Measurements from ENCODE around the gene GPX1. TPM values are rescaled to one million over a fixed set of nuclear protein-coding genes. Genes with fewer than 3 reads are reported as not detected.
A peak's percentile ranks its signal among the peaks of the same experiment; 100 is the strongest.
"Not testable (repeated sequence)": the region's sequence is repeated elsewhere in the genome, so short reads cannot be mapped to it uniquely, and the experiment has no call there.

Gene GPX1
- total and polyA plus RNA-seq, 4 experiments from 2014 or later = 75.7 to 177 (median 101) TPM

DNA sequence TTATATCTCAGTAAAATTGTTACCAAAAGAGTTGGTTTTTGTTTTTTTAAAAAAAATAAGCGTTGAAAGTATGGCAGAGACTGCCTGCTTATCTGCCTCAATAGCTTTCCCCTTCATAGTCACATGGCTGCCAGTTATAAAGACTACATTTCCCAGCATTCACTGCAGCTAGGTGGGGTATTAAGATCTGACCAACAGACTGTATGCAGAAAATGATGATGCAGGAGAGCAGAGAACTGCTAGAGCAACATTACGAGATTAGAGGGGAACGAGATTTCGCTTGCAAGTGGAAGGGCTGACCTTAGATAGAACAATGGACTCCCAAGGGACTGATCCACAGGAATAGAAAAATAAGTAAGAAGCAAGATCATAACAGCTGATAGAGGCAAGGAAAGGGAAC is 39.3 kb upstream of the GPX1 start:
- POLR2A ChIA-PET (ENCODE audit: partially characterized antibody) = interaction anchor here (1.0 to 1.2 kb wide), 2 partner anchors 15 to 57 kb away, joined by 3 read pairs; partner anchors contain the start of genes TCTA and USP4
- peaks cover 77% of the 10 kb centered on the region for H3K4me1 ChIP-seq (ENCODE audit: insufficient read depth, low read length)
- CTCF ChIA-PET (ENCODE audit: partially characterized antibody) = no interaction called here

DNA sequence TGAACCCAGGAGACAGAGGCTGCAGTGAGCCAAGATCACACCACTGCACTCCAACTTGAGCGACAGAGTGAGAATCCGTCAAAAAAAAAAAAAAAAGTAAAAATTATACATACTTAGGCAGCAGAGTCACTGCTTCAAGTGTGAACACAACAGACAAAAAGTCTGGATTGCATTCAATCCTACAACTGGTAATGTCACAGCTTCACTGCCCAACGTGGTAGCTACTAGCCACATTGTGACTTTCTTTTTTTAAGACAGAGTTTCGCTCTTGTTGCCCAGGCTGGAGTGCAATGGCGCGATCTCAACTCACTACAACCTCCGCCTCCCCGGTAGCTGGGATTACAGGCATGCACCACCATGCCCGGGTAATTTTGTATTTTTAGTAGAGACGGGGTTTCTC is 33.2 kb upstream of the GPX1 start:
- H3K36me3 ChIP-seq (ENCODE audit: insufficient read depth, low read length); H3K27me3 Mint-ChIP-seq; H3K4me3 ChIP-seq (ENCODE audit: low read length in 2 of 2); H3K27me3 ChIP-seq (ENCODE audit: insufficient read depth, low read length); H3K4me3 Mint-ChIP-seq; H3K9me3 Mint-ChIP-seq; H3K27ac ChIP-seq (ENCODE audit: low read depth, low read length); H3K9me3 ChIP-seq (ENCODE audit: control insufficient read depth in 1 of 2, low read length in 2 of 2); DNase-seq; intact Hi-C loops (cut with micrococcal nuclease): not testable (repeated sequence)
- ChIA-PET POLR2A (ENCODE audit: partially characterized antibody) (interaction anchor here (1.0 kb wide), 1 partner anchor 25 kb away, joined by 3 read pairs; no protein-coding TSS in a partner anchor), CTCF (ENCODE audit: partially characterized antibody) (interaction anchor here (0.7 kb wide), 1 partner anchor 102 kb away, joined by 3 read pairs; no protein-coding TSS in a partner anchor)
- Mint-ChIP-seq H3K4me1 (peaks cover 34 to 79% (median 56%) of the 10 kb centered on the region in 4 donors), H3K27ac (peak overlapping the region in 2 of 7 donors; percentile 51 to 52), H3K36me3 (peaks cover 11 to 39% of the 10 kb centered on the region in 2 donors)
- H3K4me1 ChIP-seq (ENCODE audit: insufficient read depth, low read length) = peaks cover 70% of the 10 kb centered on the region

More for the DNA sequence above, 39.3 kb upstream of the GPX1 start:
- no peak overlapping the region for H3K27ac ChIP-seq (ENCODE audit: low read depth, low read length)
- intact Hi-C loops (cut with micrococcal nuclease) = no loop called here
- H3K9me3 ChIP-seq (ENCODE audit: control insufficient read depth in 1 of 2, low read length in 2 of 2) = no peaks in the 10 kb centered on the region
- no peak for DNase-seq
- H3K4me3 ChIP-seq (ENCODE audit: low read length in 2 of 2) = no peak overlapping the region
- no peaks in the 10 kb centered on the region for H3K9me3 Mint-ChIP-seq
- H3K4me3 Mint-ChIP-seq = peak overlapping the region in 5 of 8 donors; percentile 1 to 56 (median 16)
- peak overlapping the region in 4 of 7 donors; percentile 0 to 67 (median 46) for H3K27ac Mint-ChIP-seq
- no peaks in the 10 kb centered on the region for H3K27me3 Mint-ChIP-seq
- H3K36me3 ChIP-seq (ENCODE audit: insufficient read depth, low read length) = peaks cover 4% of the 10 kb centered on the region
- H3K27me3 ChIP-seq (ENCODE audit: insufficient read depth, low read length) = no peaks in the 10 kb centered on the region
- peaks cover 12 to 60% of the 10 kb centered on the region in 2 donors for H3K36me3 Mint-ChIP-seq
- peaks cover 44 to 80% (median 64%) of the 10 kb centered on the region in 4 donors for H3K4me1 Mint-ChIP-seq

- Mint-ChIP-seq H3K9me3 (no peaks in the 10 kb centered on the region), H3K4me1 (peaks cover 34 to 79% (median 54%) of the 10 kb centered on the region in 4 donors), H3K27ac (peak overlapping the region in 1 of 7 donors; percentile 62), H3K4me3 (no peak overlapping the region), H3K36me3 (peaks cover 4 to 23% of the 10 kb centered on the region in 2 donors), H3K27me3 (no peaks in the 10 kb centered on the region)
- DNase-seq = no peak
- no peaks in the 10 kb centered on the region for H3K27me3 ChIP-seq (ENCODE audit: insufficient read depth, low read length)
- peaks cover 78% of the 10 kb centered on the region for H3K4me1 ChIP-seq (ENCODE audit: insufficient read depth, low read length)
- H3K27ac ChIP-seq (ENCODE audit: low read depth, low read length) = no peak overlapping the region
- POLR2A ChIA-PET (ENCODE audit: partially characterized antibody) = interaction anchor here (1.1 to 3.2 kb wide), 3 partner anchors 14 to 50 kb away, joined by 3 to 12 read pairs (median 3); partner anchors contain the start of genes TCTA and USP4
- intact Hi-C loops (cut with micrococcal nuclease) = no loop called here
- peaks cover 4% of the 10 kb centered on the region for H3K36me3 ChIP-seq (ENCODE audit: insufficient read depth, low read length)
- no peak overlapping the region for H3K4me3 ChIP-seq (ENCODE audit: low read length in 2 of 2)
- CTCF ChIA-PET (ENCODE audit: partially characterized antibody) = interaction anchor here (0.8 to 1.7 kb wide), 3 partner anchors 11 to 60 kb away, joined by 4 to 6 read pairs (median 4); partner anchors contain the start of gene USP4
- no peaks in the 10 kb centered on the region for H3K9me3 ChIP-seq (ENCODE audit: control insufficient read depth in 1 of 2, low read length in 2 of 2)
Measured at GRCh38 chr3:49389297-49389696, 31.1 kb upstream of the GPX1 start.

DNA sequence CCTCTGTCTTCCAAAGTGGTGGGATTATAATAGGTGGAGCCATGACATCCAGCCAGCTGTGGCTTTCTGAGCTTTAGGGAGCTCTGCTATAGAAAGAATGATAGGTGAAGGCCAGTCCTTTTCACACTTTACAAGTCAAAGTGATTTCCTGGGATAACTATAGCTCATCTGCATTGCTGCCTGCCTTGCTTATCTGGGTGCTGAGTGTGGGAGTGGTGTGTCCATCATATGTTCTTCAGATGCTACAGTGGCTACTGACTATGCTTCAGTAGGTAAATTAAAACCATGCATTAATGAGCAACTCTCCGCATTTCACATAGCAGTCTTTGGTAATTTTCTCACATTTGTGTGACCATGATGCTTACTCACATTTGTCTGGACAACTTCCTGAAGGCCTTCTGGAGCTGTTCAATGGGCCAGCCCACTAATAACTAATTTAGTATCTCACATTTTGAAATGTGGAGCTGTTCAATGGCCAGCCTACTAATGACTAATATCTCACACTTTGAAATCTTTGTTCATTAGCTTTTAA is 30.2 kb upstream of the GPX1 start:
- DNase-seq = no peak
- H3K4me3 Mint-ChIP-seq = peak overlapping the region in 4 of 8 donors; percentile 2 to 63 (median 19)
- Histone ChIP-seq H3K27ac (ENCODE audit: low read depth, low read length) (no peak overlapping the region), H3K27me3 (ENCODE audit: insufficient read depth, low read length) (no peaks in the 10 kb centered on the region), H3K4me1 (ENCODE audit: insufficient read depth, low read length) (peaks cover 84% of the 10 kb centered on the region), H3K36me3 (ENCODE audit: insufficient read depth, low read length) (peaks cover 4% of the 10 kb centered on the region), H3K4me3 (ENCODE audit: low read length in 2 of 2) (no peak overlapping the region), H3K9me3 (ENCODE audit: control insufficient read depth in 1 of 2, low read length in 2 of 2) (no peaks in the 10 kb centered on the region)
- peaks cover 39 to 82% (median 59%) of the 10 kb centered on the region in 4 donors for H3K4me1 Mint-ChIP-seq
- no peaks in the 10 kb centered on the region for H3K27me3 Mint-ChIP-seq
- H3K9me3 Mint-ChIP-seq = no peaks in the 10 kb centered on the region
- CTCF ChIA-PET (ENCODE audit: partially characterized antibody) = interaction anchor here (0.6 to 1.3 kb wide), 3 partner anchors 9 to 49 kb away, joined by 3 to 7 read pairs (median 4); partner anchors contain the start of gene USP4
- H3K36me3 Mint-ChIP-seq = peaks cover 4 to 19% of the 10 kb centered on the region in 2 donors
- H3K27ac Mint-ChIP-seq = peak overlapping the region in 5 of 7 donors; percentile 17 to 77 (median 33)
- intact Hi-C loops (cut with micrococcal nuclease) = no loop called here
- POLR2A ChIA-PET (ENCODE audit: partially characterized antibody) = interaction anchor here (1.1 to 3.2 kb wide), 3 partner anchors 15 to 49 kb away, joined by 3 to 12 read pairs (median 3); partner anchors contain the start of genes TCTA and USP4

DNA sequence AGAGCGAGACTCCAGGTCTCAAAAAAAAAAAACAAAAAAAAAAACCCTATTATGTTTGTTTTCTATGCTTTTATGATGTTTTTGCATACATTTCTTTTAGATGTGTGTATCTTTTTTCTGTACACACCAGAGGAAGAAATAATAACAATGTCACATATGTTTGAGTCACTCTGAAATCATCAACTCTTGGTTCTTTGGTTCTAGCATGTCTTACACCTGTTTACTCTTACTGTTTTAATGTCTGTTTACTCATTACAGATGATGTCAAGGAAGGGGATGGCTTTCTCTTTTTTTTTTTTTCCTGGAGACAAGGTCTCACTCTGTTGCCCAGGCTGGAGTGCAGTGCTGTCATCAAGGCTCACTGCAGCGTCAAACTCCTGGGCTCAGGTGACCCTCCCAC is 29.6 kb upstream of the GPX1 start:
- Histone ChIP-seq H3K27ac (ENCODE audit: low read depth, low read length) (no peak overlapping the region), H3K4me1 (ENCODE audit: insufficient read depth, low read length) (peaks cover 84% of the 10 kb centered on the region), H3K27me3 (ENCODE audit: insufficient read depth, low read length) (no peaks in the 10 kb centered on the region), H3K9me3 (ENCODE audit: control insufficient read depth in 1 of 2, low read length in 2 of 2) (no peaks in the 10 kb centered on the region), H3K4me3 (ENCODE audit: low read length in 2 of 2) (no peak overlapping the region), H3K36me3 (ENCODE audit: insufficient read depth, low read length) (peaks cover 4% of the 10 kb centered on the region)
- peaks cover 38 to 82% (median 57%) of the 10 kb centered on the region in 4 donors for H3K4me1 Mint-ChIP-seq
- H3K9me3 Mint-ChIP-seq = no peaks in the 10 kb centered on the region
- CTCF ChIA-PET (ENCODE audit: partially characterized antibody) = interaction anchor here (1.1 kb wide), 1 partner anchor 48 kb away, joined by 7 read pairs; the partner anchor contains the start of gene USP4
- peak overlapping the region in 5 of 7 donors; percentile 37 to 77 (median 64) for H3K27ac Mint-ChIP-seq
- peak overlapping the region in 3 of 8 donors; percentile 12 to 63 (median 26) for H3K4me3 Mint-ChIP-seq
- intact Hi-C loops (cut with micrococcal nuclease) = no loop called here
- no peak for DNase-seq
- no peaks in the 10 kb centered on the region for H3K27me3 Mint-ChIP-seq
- POLR2A ChIA-PET (ENCODE audit: partially characterized antibody) = interaction anchor here (1.0 to 3.2 kb wide), 2 partner anchors 17 to 48 kb away, joined by 4 to 12 read pairs; partner anchors contain the start of gene USP4
- peaks cover 4 to 16% of the 10 kb centered on the region in 2 donors for H3K36me3 Mint-ChIP-seq

- Mint-ChIP-seq H3K9me3 (no peaks in the 10 kb centered on the region), H3K4me3 (peak overlapping the region in 6 of 8 donors; percentile 14 to 71 (median 58)), H3K4me1 (peaks cover 35 to 84% (median 54%) of the 10 kb centered on the region in 4 donors), H3K36me3 (peaks cover 4 to 12% of the 10 kb centered on the region in 2 donors), H3K27me3 (no peaks in the 10 kb centered on the region), H3K27ac (peak overlapping the region in 6 of 7 donors; percentile 49 to 90 (median 66))
- ChIA-PET POLR2A (ENCODE audit: partially characterized antibody) (interaction anchor here (0.8 kb wide), 1 partner anchor 27 kb away, joined by 3 read pairs; no protein-coding TSS in a partner anchor), CTCF (ENCODE audit: partially characterized antibody) (no interaction called here)
- DNase-seq = no peak
- peaks cover 4% of the 10 kb centered on the region for H3K36me3 ChIP-seq (ENCODE audit: insufficient read depth, low read length)
- intact Hi-C loops (cut with micrococcal nuclease) = no loop called here
- no peak overlapping the region for H3K4me3 ChIP-seq (ENCODE audit: low read length in 2 of 2)
- no peaks in the 10 kb centered on the region for H3K27me3 ChIP-seq (ENCODE audit: insufficient read depth, low read length)
- no peak overlapping the region for H3K27ac ChIP-seq (ENCODE audit: low read depth, low read length)
- H3K9me3 ChIP-seq (ENCODE audit: control insufficient read depth in 1 of 2, low read length in 2 of 2) = no peaks in the 10 kb centered on the region
- peaks cover 77% of the 10 kb centered on the region for H3K4me1 ChIP-seq (ENCODE audit: insufficient read depth, low read length)
Measured at GRCh38 chr3:49386056-49386756, 28.1 kb upstream of the GPX1 start.

DNA sequence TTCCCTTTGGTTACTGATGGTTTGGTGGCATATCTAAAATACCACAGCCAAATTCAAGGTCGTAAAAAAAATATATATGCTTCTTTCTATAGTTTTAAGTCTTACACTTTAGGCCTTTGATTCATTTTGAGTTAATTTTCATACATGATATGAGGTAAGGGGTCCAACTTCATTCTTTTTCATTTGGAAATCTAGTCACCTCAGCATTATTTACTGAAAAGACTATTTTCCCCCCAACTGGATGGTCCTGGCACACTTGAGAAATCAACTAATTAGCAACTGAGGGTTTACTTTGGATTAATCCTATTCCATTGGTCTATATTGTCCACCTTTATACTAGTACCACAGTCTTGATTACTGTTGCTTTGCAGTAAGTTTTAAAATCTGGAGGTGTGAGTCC is 27.5 kb upstream of the GPX1 start:
- no peak overlapping the region for H3K27ac ChIP-seq (ENCODE audit: low read depth, low read length)
- no peaks in the 10 kb centered on the region for H3K9me3 ChIP-seq (ENCODE audit: control insufficient read depth in 1 of 2, low read length in 2 of 2)
- CTCF ChIA-PET (ENCODE audit: partially characterized antibody) = no interaction called here
- Mint-ChIP-seq H3K36me3 (peaks cover 4 to 12% of the 10 kb centered on the region in 2 donors), H3K9me3 (no peaks in the 10 kb centered on the region), H3K4me1 (peaks cover 36 to 82% (median 54%) of the 10 kb centered on the region in 4 donors), H3K27ac (peak overlapping the region in 4 of 7 donors; percentile 3 to 90 (median 56)), H3K4me3 (peak overlapping the region in 2 of 8 donors; percentile 32 to 70), H3K27me3 (no peaks in the 10 kb centered on the region)
- peaks cover 80% of the 10 kb centered on the region for H3K4me1 ChIP-seq (ENCODE audit: insufficient read depth, low read length)
- H3K36me3 ChIP-seq (ENCODE audit: insufficient read depth, low read length) = peaks cover 4% of the 10 kb centered on the region
- intact Hi-C loops (cut with micrococcal nuclease) = no loop called here
- H3K27me3 ChIP-seq (ENCODE audit: insufficient read depth, low read length) = no peaks in the 10 kb centered on the region
- no peak overlapping the region for H3K4me3 ChIP-seq (ENCODE audit: low read length in 2 of 2)
- no peak for DNase-seq
- POLR2A ChIA-PET (ENCODE audit: partially characterized antibody) = no interaction called here
